Thoracic aorta (tissue), 2 donors: ENCODE measurements around the gene ADGRL2. TPM values are rescaled to one million over a fixed set of nuclear protein-coding genes. Genes with fewer than 3 reads are reported as not detected.

Experiments used
- ATAC-seq: fragments of 150-250 bp; one replicate; pipeline ENCODE4 v1.8.0; 2017; ENCODE audit warnings: low read depth; ENCODE audit not compliant: insufficient number of reproducible peaks, low FRiP score
- DNase-seq: peaks from one replicate; pipeline ENCODE4 v3.0.0-alpha.2; 2020; ENCODE audit warnings: low spot score
- H3K27ac ChIP-seq, 2 donors: fragments of 200-600 bp; sonication (generic); 1 replicate in 1 of 2; 2 replicates in 1 of 2; pipeline ENCODE4 v1.5.1; 2016; ENCODE audit warnings: mild to moderate bottlenecking in 2 of 2, moderate library complexity in 2 of 2
- H3K27me3 ChIP-seq: fragments of 200-600 bp; sonication (generic); replicated peaks from 2 replicates; pipeline ENCODE4 v1.6.0; 2016; ENCODE audit warnings: mild to moderate bottlenecking; ENCODE audit not compliant: insufficient read depth
- H3K36me3 ChIP-seq: fragments of 200-600 bp; sonication (generic); one replicate; pipeline ENCODE4 v1.5.1; 2016
- H3K4me1 ChIP-seq, 2 donors: fragments of 200-600 bp; sonication (generic); 1 replicate in 1 of 2; 2 replicates in 1 of 2; pipeline versions ENCODE4 v1.5.1 to v1.6.0; 2016; ENCODE audit warnings: low read depth in 2 of 2, mild to moderate bottlenecking in 1 of 2; ENCODE audit not compliant: control insufficient read depth in 1 of 2
- H3K4me3 ChIP-seq: fragments of 200-600 bp; sonication (generic); 2 replicates; pipeline ENCODE4 v1.5.1; 2016; ENCODE audit warnings: mild to moderate bottlenecking
- H3K9me3 ChIP-seq: fragments of 200-600 bp; sonication (generic); 2 replicates; pipeline ENCODE4 v1.5.1; 2016
- total RNA-seq, 2 donors: library from RNA; depleted of rRNA; stranded (reverse); fragments of >200 nt; gene quantifications; one replicate each; pipeline versions ENCODE4 v1.1.0 to v1.2.3, GENCODE V29; 2016
- TF ChIP-seq, protein P1 (sequence below): fragments of 200-600 bp; sonication (generic); IDR thresholded peaks from one replicate; pipeline ENCODE4 v1.5.1; 2019; ENCODE audit warnings: antibody characterized with exemption

Gene ADGRL2
- total RNA-seq, 2 donors from 2014 or later: 53.3 to 67.2 TPM

DNA sequence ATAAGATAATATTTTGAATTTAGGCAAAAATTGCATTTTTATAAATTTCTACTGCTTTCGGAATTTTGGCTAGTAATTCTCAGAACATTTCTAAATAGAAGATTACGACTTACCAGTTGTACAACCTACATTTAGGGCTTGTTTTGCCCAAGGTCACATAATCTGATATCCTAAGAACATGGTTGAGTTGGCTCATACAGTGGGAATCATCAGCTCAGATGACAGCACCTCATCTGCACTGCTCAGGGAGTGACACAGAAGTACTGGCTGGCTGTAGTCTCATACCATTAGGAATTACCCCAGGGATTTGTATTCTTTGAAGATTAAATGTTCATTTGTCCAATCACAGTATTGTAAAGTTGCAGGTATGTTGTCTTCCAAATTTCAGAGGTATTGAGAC lies 217.6 kb downstream of the ADGRL2 start:
- H3K9me3 ChIP-seq: no peaks in the 10 kb centered on the region
- no peaks in the 10 kb centered on the region for H3K4me1 ChIP-seq
- no peak for ATAC-seq
- no peak overlapping the region for H3K27ac ChIP-seq
- TF ChIP-seq, protein P1, sequence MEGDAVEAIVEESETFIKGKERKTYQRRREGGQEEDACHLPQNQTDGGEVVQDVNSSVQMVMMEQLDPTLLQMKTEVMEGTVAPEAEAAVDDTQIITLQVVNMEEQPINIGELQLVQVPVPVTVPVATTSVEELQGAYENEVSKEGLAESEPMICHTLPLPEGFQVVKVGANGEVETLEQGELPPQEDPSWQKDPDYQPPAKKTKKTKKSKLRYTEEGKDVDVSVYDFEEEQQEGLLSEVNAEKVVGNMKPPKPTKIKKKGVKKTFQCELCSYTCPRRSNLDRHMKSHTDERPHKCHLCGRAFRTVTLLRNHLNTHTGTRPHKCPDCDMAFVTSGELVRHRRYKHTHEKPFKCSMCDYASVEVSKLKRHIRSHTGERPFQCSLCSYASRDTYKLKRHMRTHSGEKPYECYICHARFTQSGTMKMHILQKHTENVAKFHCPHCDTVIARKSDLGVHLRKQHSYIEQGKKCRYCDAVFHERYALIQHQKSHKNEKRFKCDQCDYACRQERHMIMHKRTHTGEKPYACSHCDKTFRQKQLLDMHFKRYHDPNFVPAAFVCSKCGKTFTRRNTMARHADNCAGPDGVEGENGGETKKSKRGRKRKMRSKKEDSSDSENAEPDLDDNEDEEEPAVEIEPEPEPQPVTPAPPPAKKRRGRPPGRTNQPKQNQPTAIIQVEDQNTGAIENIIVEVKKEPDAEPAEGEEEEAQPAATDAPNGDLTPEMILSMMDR: no peak
- no peaks in the 10 kb centered on the region for H3K36me3 ChIP-seq
- H3K27me3 ChIP-seq: no peaks in the 10 kb centered on the region
- no peak for DNase-seq
- no peak overlapping the region for H3K4me3 ChIP-seq

DNA sequence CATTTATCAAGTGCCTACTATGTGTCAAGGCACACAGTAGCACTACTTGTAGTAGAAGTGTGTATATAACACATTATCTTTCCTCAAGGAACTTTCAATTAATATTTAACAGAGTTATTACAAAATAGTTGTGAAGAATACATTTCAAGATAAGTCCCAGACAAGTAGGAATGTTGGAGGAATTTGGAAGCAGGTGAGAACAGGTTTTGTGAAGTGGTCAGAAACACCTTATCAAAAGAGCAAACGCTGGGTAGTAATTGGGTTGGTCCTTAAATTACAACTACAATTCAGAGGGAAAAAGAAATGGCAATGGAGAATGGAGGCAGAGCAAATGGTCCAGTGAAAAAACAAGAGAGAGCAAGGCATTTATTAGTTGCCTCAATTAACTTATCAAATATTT lies 218.8 kb downstream of the ADGRL2 start:
- H3K4me1 ChIP-seq: no peaks in the 10 kb centered on the region
- H3K36me3 ChIP-seq: no peaks in the 10 kb centered on the region
- H3K9me3 ChIP-seq: no peaks in the 10 kb centered on the region
- no peak for DNase-seq
- TF ChIP-seq, protein P1: no peak
- no peak overlapping the region for H3K4me3 ChIP-seq
- H3K27ac ChIP-seq: no peak overlapping the region
- no peaks in the 10 kb centered on the region for H3K27me3 ChIP-seq
- ATAC-seq: no peak

DNA sequence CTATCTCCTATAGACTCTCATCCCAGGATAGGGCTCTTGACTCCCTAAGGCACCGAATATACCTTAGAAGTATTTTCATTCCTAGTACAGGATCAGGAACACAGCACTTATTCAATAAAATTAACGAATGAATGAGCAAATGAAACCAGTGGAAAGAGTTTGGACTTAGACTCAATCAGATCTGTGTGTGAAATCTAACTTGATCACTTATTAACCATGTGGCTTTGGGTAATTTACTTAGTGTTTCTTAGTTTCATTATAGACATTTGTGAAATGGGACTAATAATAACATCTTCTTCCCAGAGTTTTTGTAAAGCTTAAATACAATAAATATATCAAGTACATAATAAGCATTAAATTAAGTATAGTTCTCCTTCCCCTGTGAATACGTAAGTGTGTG lies 230.1 kb downstream of the ADGRL2 start:
- ATAC-seq (no peak), DNase-seq (no peak)
- H3K9me3 ChIP-seq: no peaks in the 10 kb centered on the region
- H3K36me3 ChIP-seq: no peaks in the 10 kb centered on the region
- H3K4me3 ChIP-seq: no peak overlapping the region
- H3K27me3 ChIP-seq: no peaks in the 10 kb centered on the region
- TF ChIP-seq, protein P1: no peak
- H3K27ac ChIP-seq: no peak overlapping the region
- no peaks in the 10 kb centered on the region for H3K4me1 ChIP-seq

GRCh38 chr1:82032068-82032467 lies 231.3 kb downstream of the ADGRL2 start:
- no peaks in the 10 kb centered on the region for H3K36me3 ChIP-seq
- H3K27ac ChIP-seq: no peak overlapping the region
- TF ChIP-seq, protein P1: no peak
- no peaks in the 10 kb centered on the region for H3K9me3 ChIP-seq
- H3K27me3 ChIP-seq: no peaks in the 10 kb centered on the region
- ATAC-seq (no peak), DNase-seq (no peak)
- no peak overlapping the region for H3K4me3 ChIP-seq
- no peaks in the 10 kb centered on the region for H3K4me1 ChIP-seq

DNA sequence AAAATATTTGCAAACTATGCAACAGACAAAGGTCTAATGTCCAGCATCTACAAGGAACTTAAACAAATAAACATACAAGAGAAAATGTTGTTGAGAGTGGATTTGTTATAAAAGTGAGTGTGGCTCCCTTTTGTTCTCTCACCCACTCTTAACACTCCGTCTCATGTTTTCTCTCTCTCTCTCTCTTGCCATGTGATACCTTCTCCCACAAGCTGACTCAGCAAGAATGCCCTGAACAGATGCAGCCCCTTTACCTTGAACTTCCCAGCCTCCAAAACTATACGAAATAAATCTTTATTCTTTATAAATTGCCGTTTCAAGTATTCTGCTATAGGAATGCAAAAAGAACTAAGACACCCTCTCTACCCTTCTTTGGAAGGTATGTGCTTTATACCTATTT lies 234.1 kb downstream of the ADGRL2 start:
- Histone ChIP-seq H3K9me3 (no peaks in the 10 kb centered on the region), H3K27me3 (no peaks in the 10 kb centered on the region), H3K4me3 (no peak overlapping the region), H3K27ac (no peak overlapping the region), H3K4me1 (no peaks in the 10 kb centered on the region), H3K36me3 (no peaks in the 10 kb centered on the region)
- TF ChIP-seq, protein P1: no peak
- ATAC-seq (no peak), DNase-seq (no peak)
